Measurements from ENCODE around the gene RIC3. TPM values are rescaled to one million over a fixed set of nuclear protein-coding genes. Genes with fewer than 3 reads are reported as not detected.

The RIC3 gene
- total RNA-seq, 1 experiment from 2014 or later = 23.7 TPM

DNA sequence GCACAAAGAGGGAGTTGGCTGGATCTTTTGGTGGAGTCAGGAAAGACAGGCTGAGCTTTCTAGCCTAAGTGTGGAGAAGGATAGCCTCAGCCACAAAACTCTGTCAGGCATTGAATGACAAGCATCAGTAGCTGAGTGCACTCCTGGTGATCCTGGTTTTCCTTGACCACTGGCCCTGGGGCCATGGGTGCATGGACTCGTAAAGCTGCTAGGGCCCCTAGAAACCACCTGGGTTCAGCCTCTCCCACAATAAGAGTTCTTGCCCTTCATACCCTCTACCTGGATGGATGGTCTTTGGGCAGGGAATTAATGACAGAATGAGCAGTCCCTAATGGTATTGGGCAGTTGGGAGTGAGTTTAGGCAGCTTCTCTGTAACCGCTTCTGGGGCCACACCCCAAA lies 64.9 kb downstream of the RIC3 start:
- H2BK15ac ChIP-seq (ENCODE audit: low read depth, low read length) = no peak overlapping the region
- H3K4me2 ChIP-seq (ENCODE audit: insufficient read depth, insufficient read length, low read length) = no peak overlapping the region
- H3K9ac ChIP-seq (ENCODE audit: extremely low read depth, insufficient read length, low read length) = no peak overlapping the region
- TF ChIP-seq CTCF (conservative IDR thresholded peaks at IDR 0.05) = no peak
- H2BK120ac ChIP-seq (ENCODE audit: low read depth, low read length, poor library complexity, severe bottlenecking) = no peak overlapping the region
- no peak overlapping the region for H3K27ac ChIP-seq (ENCODE audit: insufficient read length, low read depth, low read length)
- H3K4me1 Mint-ChIP-seq = no peaks in the 10 kb centered on the region
- H3K23ac ChIP-seq (ENCODE audit: insufficient read length, low read depth, low read length) = no peak overlapping the region
- no peak overlapping the region for H2AK5ac ChIP-seq (ENCODE audit: insufficient read length, low read length)
- no peaks in the 10 kb centered on the region for H3K4me1 ChIP-seq (ENCODE audit: insufficient read depth, low read length)
- H3K18ac ChIP-seq (ENCODE audit: insufficient read length, low read depth, low read length) = no peak overlapping the region
- no peak overlapping the region for H2BK5ac ChIP-seq (ENCODE audit: insufficient read length, low read length)
- H3K79me1 ChIP-seq (ENCODE audit: insufficient read depth, low read depth, low read length, poor library complexity, severe bottlenecking) = no peaks in the 10 kb centered on the region
- no peaks in the 10 kb centered on the region for H3K9me3 ChIP-seq (ENCODE audit: control insufficient read depth, low read depth, low read length)
- no peak overlapping the region for H3K27ac Mint-ChIP-seq
- H3K14ac ChIP-seq (ENCODE audit: insufficient read depth, low read length) = no peak overlapping the region
- no peak overlapping the region for H3T11ph ChIP-seq (ENCODE audit: low read length)
- no peak for DNase-seq
- no peak overlapping the region for H3K4me3 Mint-ChIP-seq
- no peak overlapping the region for H4K8ac ChIP-seq (replicated peaks; ENCODE audit: insufficient read length, low read depth, low read length)
- no peak overlapping the region for H3K4ac ChIP-seq (ENCODE audit: low read depth, low read length)
- no peaks in the 10 kb centered on the region for H3K27me3 ChIP-seq (ENCODE audit: insufficient read depth, low read length)
- H4K5ac ChIP-seq (ENCODE audit: insufficient read length, low read depth, low read length) = no peak overlapping the region
- H3K79me2 ChIP-seq (ENCODE audit: insufficient read depth, low read length) = no peaks in the 10 kb centered on the region; the same call in 1 of the 2 replicates
- whole genome bisulfite sequencing (ENCODE audit: extremely low coverage, insufficient read length, low lambda C conversion rate) = no CpG with 5 or more reads among the region's 2 CpGs
- H2BK12ac ChIP-seq (ENCODE audit: insufficient read length, low read depth, low read length) = no peak overlapping the region
- no peak overlapping the region for H3K56ac ChIP-seq (ENCODE audit: insufficient read length, low read depth, low read length)
- no peak overlapping the region for H2AFZ ChIP-seq (ENCODE audit: low read length)
- H4K20me1 ChIP-seq (ENCODE audit: control insufficient read depth, insufficient read depth, insufficient read length) = no peaks in the 10 kb centered on the region
- H2BK20ac ChIP-seq (ENCODE audit: low read depth, low read length, poor library complexity, severe bottlenecking) = no peak overlapping the region
- no peaks in the 10 kb centered on the region for H3K9me3 Mint-ChIP-seq
- H3K36me3 Mint-ChIP-seq (ENCODE audit: insufficient read depth in 1 of 3, low read depth in 3 of 3) = peaks cover 12 to 59% (median 24%) of the 10 kb centered on the region in 3 experiments; a peak in 5 of 7 replicates
- no peaks in the 10 kb centered on the region for H3K23me2 ChIP-seq (ENCODE audit: insufficient read length, low read depth, low read length, poor library complexity, severe bottlenecking)
- no peaks in the 10 kb centered on the region for H3K27me3 Mint-ChIP-seq (ENCODE audit: low read depth)
- H4K91ac ChIP-seq (ENCODE audit: insufficient read length, low read depth, low read length) = no peak overlapping the region

Data from H9 (cell line).